Neural progenitor cell (in vitro differentiated cells): ENCODE measurements around the gene GRIK3. TPM values are rescaled to one million over a fixed set of nuclear protein-coding genes. Genes with fewer than 3 reads are reported as not detected.
"Not testable (repeated sequence)": the region's sequence is repeated elsewhere in the genome, so short reads cannot be mapped to it uniquely, and the experiment has no call there.

Experiments used
- DNase-seq: peaks from one replicate; pipeline ENCODE4 v3.0.0-alpha.2; 2016; ENCODE audit warnings: low spot score
- H2AFZ ChIP-seq: fragments of 200-600 bp; sonication (generic); replicated peaks from 2 replicates; pipeline ENCODE4 v1.6.1; 2016; ENCODE audit warnings: antibody characterized with exemption
- H3F3A ChIP-seq: fragments of 200-600 bp; sonication (generic); 2 replicates; pipeline ENCODE4 v1.6.1; 2016; ENCODE audit warnings: antibody characterized with exemption, low read depth
- H3K27ac ChIP-seq: fragments of 200-600 bp; sonication (generic); 2 replicates; pipeline ENCODE4 v1.5.1; 2016; ENCODE audit warnings: mild to moderate bottlenecking
- H3K27me3 ChIP-seq: fragments of 200-600 bp; sonication (generic); 2 replicates; pipeline ENCODE4 v1.6.1; 2016; ENCODE audit warnings: mild to moderate bottlenecking, moderate library complexity
- H3K36me3 ChIP-seq: fragments of 200-600 bp; sonication (generic); 2 replicates; pipeline ENCODE4 v1.5.1; 2016
- H3K4me1 ChIP-seq: fragments of 200-600 bp; sonication (generic); 2 replicates; pipeline ENCODE4 v1.6.1; 2016; ENCODE audit warnings: mixed run types
- H3K4me2 ChIP-seq: fragments of 200-600 bp; sonication (generic); 2 replicates; pipeline ENCODE4 v1.6.1; 2016
- H3K4me3 ChIP-seq: fragments of 200-600 bp; sonication (generic); 2 replicates; pipeline ENCODE4 v1.5.1; 2016
- H3K79me2 ChIP-seq: fragments of 200-600 bp; sonication (generic); 2 replicates; pipeline ENCODE4 v1.6.1; 2016; ENCODE audit warnings: low read depth
- H3K9ac ChIP-seq: fragments of 200-600 bp; sonication (generic); 2 replicates; pipeline ENCODE4 v1.6.1; 2016
- H3K9me3 ChIP-seq: fragments of 200-600 bp; sonication (generic); 2 replicates; pipeline ENCODE4 v1.5.1; 2016; ENCODE audit warnings: low read depth
- H4K20me1 ChIP-seq: fragments of 200-600 bp; sonication (generic); 2 replicates; pipeline ENCODE4 v1.6.1; 2016; ENCODE audit warnings: low read depth
- H3K27ac Mint-ChIP-seq: 3 replicates; pipeline ENCODE4 v1.8.0; 2021; ENCODE audit warnings: mixed read lengths
- H3K27me3 Mint-ChIP-seq: 2 replicates; pipeline ENCODE4 v1.8.0; 2022; ENCODE audit warnings: low read depth, mild to moderate bottlenecking, inconsistent platforms, moderate library complexity, mixed read lengths; ENCODE audit not compliant: insufficient read depth
- H3K36me3 Mint-ChIP-seq: 3 replicates; pipeline ENCODE4 v1.8.0; 2021; ENCODE audit warnings: mixed read lengths
- H3K4me1 Mint-ChIP-seq: 3 replicates; pipeline ENCODE4 v1.8.0; 2021; ENCODE audit warnings: mixed read lengths
- H3K4me3 Mint-ChIP-seq: 3 replicates; pipeline ENCODE4 v1.8.0; 2021; ENCODE audit warnings: mild to moderate bottlenecking, moderate library complexity, mixed read lengths
- H3K9me3 Mint-ChIP-seq: 3 replicates; pipeline ENCODE4 v1.8.0; 2020; ENCODE audit warnings: mixed read lengths
- EZH2 ChIP-seq: fragments of 200-600 bp; sonication (generic); IDR thresholded peaks from 2 replicates; pipeline ENCODE4 v1.6.1; 2017; ENCODE audit warnings: antibody characterized with exemption, mild to moderate bottlenecking, moderate library complexity
- EZH2phosphoT487 ChIP-seq: fragments of 200-600 bp; sonication (generic); IDR thresholded peaks from 2 replicates; pipeline ENCODE4 v1.6.1; 2017; ENCODE audit warnings: antibody characterized with exemption
- total RNA-seq: library from RNA; depleted of rRNA; stranded (reverse); fragments of >200 nt; gene quantifications from 2 replicates; pipeline ENCODE4 v1.2.3, GENCODE V29; 2015; ENCODE audit warnings: low replicate concordance
- TF ChIP-seq, protein P1 (sequence below): fragments of 200-600 bp; sonication (generic); IDR thresholded peaks from 2 replicates; pipeline ENCODE4 v1.5.1; 2017; ENCODE audit warnings: antibody characterized with exemption, mild to moderate bottlenecking

Gene GRIK3
- total RNA-seq, 1 donor from 2014 or later: 1.7 TPM

DNA sequence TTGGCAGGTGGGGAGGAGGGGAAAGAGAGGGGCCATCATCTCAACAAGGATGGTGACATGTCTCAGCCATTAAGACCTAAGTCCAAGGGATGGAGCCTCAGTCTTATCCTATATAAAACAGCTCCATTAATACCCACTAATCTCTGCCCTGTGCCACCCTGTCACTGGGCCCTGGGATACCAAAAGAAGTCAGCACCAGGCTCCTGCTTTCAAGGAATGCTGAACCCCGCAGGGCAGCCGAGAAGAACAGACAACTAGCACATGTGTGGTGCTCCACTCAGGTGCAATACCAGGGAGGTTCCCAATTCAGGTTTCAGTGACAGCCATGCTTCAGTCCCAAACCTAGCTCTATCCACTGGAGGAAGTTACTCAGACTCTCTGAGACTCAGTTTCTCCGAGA is 128.4 kb downstream of the GRIK3 start:
- Mint-ChIP-seq H3K36me3 (no peaks in the 10 kb centered on the region), H3K9me3 (no peaks in the 10 kb centered on the region), H3K4me1 (peaks cover 6% of the 10 kb centered on the region), H3K27me3 (peaks cover 10% of the 10 kb centered on the region), H3K4me3 (no peak overlapping the region), H3K27ac (no peak overlapping the region)
- no peak for DNase-seq
- Histone ChIP-seq H3K9ac (no peak overlapping the region), H3K27ac (no peak overlapping the region), H4K20me1 (no peaks in the 10 kb centered on the region), H3K79me2 (no peaks in the 10 kb centered on the region), H3K27me3 (no peaks in the 10 kb centered on the region), H3K36me3 (no peaks in the 10 kb centered on the region), H2AFZ (no peak overlapping the region), H3K4me2 (no peak overlapping the region), H3K4me3 (no peak overlapping the region), H3K9me3 (peaks cover 5% of the 10 kb centered on the region), H3K4me1 (peaks cover 8% of the 10 kb centered on the region), H3F3A (no peaks in the 10 kb centered on the region)
- TF ChIP-seq EZH2phosphoT487: no peak
- TF ChIP-seq, protein P1, sequence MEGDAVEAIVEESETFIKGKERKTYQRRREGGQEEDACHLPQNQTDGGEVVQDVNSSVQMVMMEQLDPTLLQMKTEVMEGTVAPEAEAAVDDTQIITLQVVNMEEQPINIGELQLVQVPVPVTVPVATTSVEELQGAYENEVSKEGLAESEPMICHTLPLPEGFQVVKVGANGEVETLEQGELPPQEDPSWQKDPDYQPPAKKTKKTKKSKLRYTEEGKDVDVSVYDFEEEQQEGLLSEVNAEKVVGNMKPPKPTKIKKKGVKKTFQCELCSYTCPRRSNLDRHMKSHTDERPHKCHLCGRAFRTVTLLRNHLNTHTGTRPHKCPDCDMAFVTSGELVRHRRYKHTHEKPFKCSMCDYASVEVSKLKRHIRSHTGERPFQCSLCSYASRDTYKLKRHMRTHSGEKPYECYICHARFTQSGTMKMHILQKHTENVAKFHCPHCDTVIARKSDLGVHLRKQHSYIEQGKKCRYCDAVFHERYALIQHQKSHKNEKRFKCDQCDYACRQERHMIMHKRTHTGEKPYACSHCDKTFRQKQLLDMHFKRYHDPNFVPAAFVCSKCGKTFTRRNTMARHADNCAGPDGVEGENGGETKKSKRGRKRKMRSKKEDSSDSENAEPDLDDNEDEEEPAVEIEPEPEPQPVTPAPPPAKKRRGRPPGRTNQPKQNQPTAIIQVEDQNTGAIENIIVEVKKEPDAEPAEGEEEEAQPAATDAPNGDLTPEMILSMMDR: no peak
- TF ChIP-seq EZH2: no peak

DNA sequence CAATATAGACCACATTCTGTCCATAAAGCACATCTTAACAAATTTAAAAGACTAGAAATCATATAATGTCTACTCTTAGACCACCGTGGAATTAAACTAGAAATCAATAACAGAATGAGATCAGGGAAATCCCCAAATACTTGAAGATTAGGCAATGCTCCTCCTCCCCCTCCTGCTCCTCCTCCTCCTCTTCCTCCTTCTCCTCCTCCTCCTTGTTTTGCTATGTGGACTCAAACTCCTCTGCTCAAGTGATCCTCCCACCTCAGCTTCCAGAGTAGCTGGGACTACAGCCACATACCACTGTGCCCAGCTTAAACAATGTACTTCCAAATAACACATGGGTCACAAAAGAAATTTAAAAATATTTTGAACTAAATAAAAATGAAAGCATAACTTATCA is 134.2 kb downstream of the GRIK3 start:
- no peak overlapping the region for H3K27ac ChIP-seq
- Mint-ChIP-seq H3K27me3 (peaks cover 2% of the 10 kb centered on the region), H3K9me3 (peaks cover 3% of the 10 kb centered on the region), H3K4me1 (no peaks in the 10 kb centered on the region), H3K36me3 (no peaks in the 10 kb centered on the region), H3K4me3 (no peak overlapping the region), H3K27ac (no peak overlapping the region)
- no peaks in the 10 kb centered on the region for H4K20me1 ChIP-seq
- no peak overlapping the region for H2AFZ ChIP-seq
- H3K9me3 ChIP-seq: peaks cover 8% of the 10 kb centered on the region
- no peaks in the 10 kb centered on the region for H3K79me2 ChIP-seq
- no peaks in the 10 kb centered on the region for H3K4me1 ChIP-seq
- TF ChIP-seq EZH2phosphoT487 (no peak), EZH2 (no peak)
- TF ChIP-seq, protein P1: no peak
- H3K36me3 ChIP-seq: peaks cover 10% of the 10 kb centered on the region
- H3K9ac ChIP-seq: no peak overlapping the region
- H3K27me3 ChIP-seq: no peaks in the 10 kb centered on the region
- no peak overlapping the region for H3K4me3 ChIP-seq
- no peaks in the 10 kb centered on the region for H3F3A ChIP-seq
- DNase-seq: no peak
- H3K4me2 ChIP-seq: no peak overlapping the region

GRCh38 chr1:36897813-36898212 is 136.5 kb downstream of the GRIK3 start:
- not testable (repeated sequence) for H3K4me1 Mint-ChIP-seq, H4K20me1 ChIP-seq, H3K9me3 ChIP-seq, DNase-seq, H3K79me2 ChIP-seq, H3K4me3 ChIP-seq, H3K27me3 ChIP-seq, H3K27ac Mint-ChIP-seq, H3K27ac ChIP-seq, H3K9me3 Mint-ChIP-seq, H3K4me1 ChIP-seq, H3K36me3 Mint-ChIP-seq, H3K27me3 Mint-ChIP-seq, H2AFZ ChIP-seq, H3K4me3 Mint-ChIP-seq, H3K4me2 ChIP-seq, H3F3A ChIP-seq, H3K36me3 ChIP-seq, H3K9ac ChIP-seq

GRCh38 chr1:36894824-36895223 is 139.5 kb downstream of the GRIK3 start:
- Histone ChIP-seq H2AFZ (peak overlapping the region; percentile 55), H3K4me1 (peaks cover 9% of the 10 kb centered on the region), H3K4me2 (no peak overlapping the region), H3K27ac (no peak overlapping the region), H3K9me3 (peaks cover 3% of the 10 kb centered on the region), H4K20me1 (no peaks in the 10 kb centered on the region), H3K4me3 (no peak overlapping the region), H3K79me2 (no peaks in the 10 kb centered on the region), H3K9ac (no peak overlapping the region), H3K36me3 (peaks cover 10% of the 10 kb centered on the region), H3F3A (no peaks in the 10 kb centered on the region), H3K27me3 (no peaks in the 10 kb centered on the region)
- TF ChIP-seq, protein P1: no peak
- TF ChIP-seq EZH2phosphoT487 (no peak), EZH2 (no peak)
- Mint-ChIP-seq H3K4me1 (peaks cover 3% of the 10 kb centered on the region), H3K4me3 (no peak overlapping the region), H3K27ac (no peak overlapping the region), H3K36me3 (no peaks in the 10 kb centered on the region), H3K27me3 (peaks cover 4% of the 10 kb centered on the region), H3K9me3 (peaks cover 3% of the 10 kb centered on the region)
- no peak for DNase-seq
